Stimulated activated CD8-positive, alpha-beta memory T cell treated with anti-CD3 and anti-CD28 coated beads, Interleukin-15, amount 100 ng/mL, for 48 hours (primary cell): ENCODE measurements around the gene SLC1A2.

Experiments
- DNase-seq, 2 donors: peaks; one replicate each; pipeline ENCODE4 v3.0.0-alpha.2; 2020; ENCODE audit warnings: low read depth in 2 of 2

The SLC1A2 gene

GRCh38 chr11:35324981-35325380, 94.4 kb downstream of the SLC1A2 start:
- DNase-seq: no peak

- no peak for DNase-seq
Observed at GRCh38 chr11:35324183-35324886, 95.0 kb downstream of the SLC1A2 start.

GRCh38 chr11:35323076-35323868, 96.1 kb downstream of the SLC1A2 start:
- DNase-seq: no peak

- DNase-seq: no peak
Observed at GRCh38 chr11:35322318-35322979, 96.9 kb downstream of the SLC1A2 start.

- DNase-seq: no peak
Observed at GRCh38 chr11:35321532-35322317, 97.6 kb downstream of the SLC1A2 start.

- no peak for DNase-seq
Observed at GRCh38 chr11:35321111-35321510, 98.2 kb downstream of the SLC1A2 start.

- no peak for DNase-seq
Observed at GRCh38 chr11:35318977-35319925, 100.1 kb downstream of the SLC1A2 start.

- DNase-seq: no peak
Observed at GRCh38 chr11:35318309-35318708, 101.0 kb downstream of the SLC1A2 start.

- no peak for DNase-seq
Observed at GRCh38 chr11:35317253-35317652, 102.1 kb downstream of the SLC1A2 start.

GRCh38 chr11:35316161-35316560, 103.2 kb downstream of the SLC1A2 start:
- DNase-seq: no peak

GRCh38 chr11:35313760-35314153, 105.6 kb downstream of the SLC1A2 start:
- DNase-seq: no peak

GRCh38 chr11:35313066-35313759, 106.1 kb downstream of the SLC1A2 start:
- no peak for DNase-seq

GRCh38 chr11:35311331-35311730, 108.0 kb downstream of the SLC1A2 start:
- DNase-seq: no peak

- DNase-seq: no peak
Observed at GRCh38 chr11:35308157-35308556, 111.2 kb downstream of the SLC1A2 start.

- DNase-seq: no peak
Observed at GRCh38 chr11:35307221-35307621, 112.1 kb downstream of the SLC1A2 start.

GRCh38 chr11:35305670-35306382, 113.5 kb downstream of the SLC1A2 start:
- no peak for DNase-seq

- DNase-seq: no peak
Observed at GRCh38 chr11:35304900-35305460, 114.4 kb downstream of the SLC1A2 start.

- DNase-seq: no peak
Observed at GRCh38 chr11:35304386-35304775, 115.0 kb downstream of the SLC1A2 start.
